HL-60 (cell line): ENCODE data around the gene AAK1.
"Not testable (repeated sequence)": the region's sequence is repeated elsewhere in the genome, so short reads cannot be mapped to it uniquely, and the experiment has no call there.

Source experiments
- DNase-seq, 2 experiments: peaks; one replicate each; pipeline ENCODE4 v3.0.0-alpha.2; 2010 to 2020; ENCODE audit warnings: low read depth in 1 of 2, low spot score in 1 of 2
- H3K27ac ChIP-seq: fragments of 250-450 bp; sonication (Bioruptor Pico); replicated peaks from 2 replicates; pipeline ENCODE4 v1.5.1; 2020; ENCODE audit warnings: mild to moderate bottlenecking, moderate library complexity
- H3K27me3 ChIP-seq: fragments of 250-450 bp; sonication (Bioruptor Pico); 2 replicates; pipeline ENCODE4 v1.5.1; 2021; ENCODE audit warnings: mild to moderate bottlenecking, moderate library complexity; ENCODE audit not compliant: insufficient read depth, poor library complexity, severe bottlenecking
- H3K4me3 ChIP-seq: replicated peaks from 2 replicates; pipeline ENCODE4 v1.5.1; 2011; ENCODE audit warnings: mild to moderate bottlenecking, control low read depth, low read length; ENCODE audit not compliant: insufficient read depth
- CTCF ChIP-seq: IDR thresholded peaks from one replicate; pipeline ENCODE4 v1.5.1; 2011; ENCODE audit warnings: low read length, control low read depth, inconsistent platforms; ENCODE audit not compliant: insufficient read depth
- GABPA ChIP-seq: IDR thresholded peaks from 2 replicates; pipeline ENCODE4 v1.6.1; 2012; ENCODE audit warnings: low read depth
- POLR2AphosphoS5 ChIP-seq: IDR thresholded peaks from 2 replicates; pipeline ENCODE4 v1.6.1; 2012; ENCODE audit warnings: low read depth
- SPI1 ChIP-seq: IDR thresholded peaks from 2 replicates; pipeline ENCODE4 v1.6.1; 2012; ENCODE audit warnings: low read depth, mild to moderate bottlenecking, borderline replicate concordance
- TF ChIP-seq, protein P1 (sequence below): IDR thresholded peaks from 2 replicates; pipeline ENCODE4 v1.6.1; 2012; ENCODE audit warnings: low read depth; ENCODE audit not compliant: insufficient replicate concordance

The AAK1 gene

DNA sequence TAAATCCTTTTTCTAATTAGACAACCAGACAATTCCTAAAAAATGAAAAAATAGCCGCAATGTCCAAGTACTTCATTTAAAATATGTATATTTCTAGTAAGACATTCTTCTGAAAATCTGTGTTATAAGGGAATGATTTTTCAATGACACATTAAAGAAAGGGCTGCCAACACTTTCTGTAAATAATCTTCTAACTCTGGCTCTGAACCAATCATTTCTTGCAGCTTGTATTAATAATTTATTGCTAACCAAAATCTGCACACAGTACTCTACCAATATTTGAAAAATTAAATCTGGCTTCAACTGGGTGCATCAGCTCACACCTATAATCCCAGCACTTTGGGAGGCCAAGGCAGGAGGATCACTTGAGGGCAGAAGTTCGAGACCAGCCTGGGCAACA is 214.6 kb downstream of the AAK1 start:
- DNase-seq: no peak
- Histone ChIP-seq H3K4me3 (no peak overlapping the region), H3K27me3 (no peaks in the 10 kb centered on the region), H3K27ac (no peak overlapping the region)
- TF ChIP-seq, protein P1, sequence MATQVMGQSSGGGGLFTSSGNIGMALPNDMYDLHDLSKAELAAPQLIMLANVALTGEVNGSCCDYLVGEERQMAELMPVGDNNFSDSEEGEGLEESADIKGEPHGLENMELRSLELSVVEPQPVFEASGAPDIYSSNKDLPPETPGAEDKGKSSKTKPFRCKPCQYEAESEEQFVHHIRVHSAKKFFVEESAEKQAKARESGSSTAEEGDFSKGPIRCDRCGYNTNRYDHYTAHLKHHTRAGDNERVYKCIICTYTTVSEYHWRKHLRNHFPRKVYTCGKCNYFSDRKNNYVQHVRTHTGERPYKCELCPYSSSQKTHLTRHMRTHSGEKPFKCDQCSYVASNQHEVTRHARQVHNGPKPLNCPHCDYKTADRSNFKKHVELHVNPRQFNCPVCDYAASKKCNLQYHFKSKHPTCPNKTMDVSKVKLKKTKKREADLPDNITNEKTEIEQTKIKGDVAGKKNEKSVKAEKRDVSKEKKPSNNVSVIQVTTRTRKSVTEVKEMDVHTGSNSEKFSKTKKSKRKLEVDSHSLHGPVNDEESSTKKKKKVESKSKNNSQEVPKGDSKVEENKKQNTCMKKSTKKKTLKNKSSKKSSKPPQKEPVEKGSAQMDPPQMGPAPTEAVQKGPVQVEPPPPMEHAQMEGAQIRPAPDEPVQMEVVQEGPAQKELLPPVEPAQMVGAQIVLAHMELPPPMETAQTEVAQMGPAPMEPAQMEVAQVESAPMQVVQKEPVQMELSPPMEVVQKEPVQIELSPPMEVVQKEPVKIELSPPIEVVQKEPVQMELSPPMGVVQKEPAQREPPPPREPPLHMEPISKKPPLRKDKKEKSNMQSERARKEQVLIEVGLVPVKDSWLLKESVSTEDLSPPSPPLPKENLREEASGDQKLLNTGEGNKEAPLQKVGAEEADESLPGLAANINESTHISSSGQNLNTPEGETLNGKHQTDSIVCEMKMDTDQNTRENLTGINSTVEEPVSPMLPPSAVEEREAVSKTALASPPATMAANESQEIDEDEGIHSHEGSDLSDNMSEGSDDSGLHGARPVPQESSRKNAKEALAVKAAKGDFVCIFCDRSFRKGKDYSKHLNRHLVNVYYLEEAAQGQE: no peak
- no peak for TF ChIP-seq SPI1
- TF ChIP-seq GABPA: no peak
- TF ChIP-seq CTCF: no peak
- TF ChIP-seq POLR2AphosphoS5: no peak

DNA sequence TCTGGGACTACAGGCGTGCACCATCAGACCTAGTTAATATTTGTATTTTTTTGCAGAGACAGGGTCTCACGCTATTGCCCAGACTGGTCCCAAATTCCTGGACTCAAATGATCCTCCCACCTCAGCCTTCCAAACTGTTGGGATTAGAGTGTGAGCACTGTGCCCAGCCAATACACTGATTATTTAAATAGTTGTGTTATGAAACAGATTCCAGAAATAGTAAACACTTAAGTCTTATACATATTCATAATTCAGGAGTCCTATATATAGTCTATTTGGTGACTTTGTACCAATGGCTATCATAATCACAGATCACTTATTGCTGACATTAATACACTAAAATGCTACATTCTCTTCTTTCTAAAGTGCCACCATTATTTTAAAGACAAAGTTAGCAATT is 219.1 kb downstream of the AAK1 start:
- no peak for DNase-seq
- H3K27me3 ChIP-seq: no peaks in the 10 kb centered on the region
- TF ChIP-seq CTCF: no peak
- TF ChIP-seq, protein P1: no peak
- no peak for TF ChIP-seq POLR2AphosphoS5
- H3K4me3 ChIP-seq: no peak overlapping the region
- H3K27ac ChIP-seq: no peak overlapping the region

- TF ChIP-seq CTCF (no peak), GABPA (no peak), POLR2AphosphoS5 (no peak), SPI1 (no peak)
- TF ChIP-seq, protein P1: no peak
- no peak for DNase-seq
- no peak overlapping the region for H3K27ac ChIP-seq
- no peak overlapping the region for H3K4me3 ChIP-seq
- no peaks in the 10 kb centered on the region for H3K27me3 ChIP-seq
These were observed 221.3 kb downstream of the AAK1 start for GRCh38 chr2:69422198-69422597.

GRCh38 chr2:69419111-69419510 is 224.4 kb downstream of the AAK1 start:
- not testable (repeated sequence) for H3K27me3 ChIP-seq, H3K4me3 ChIP-seq, H3K27ac ChIP-seq, DNase-seq
